K562 (cell line): ENCODE data around the gene EFCAB8. TPM values are rescaled to one million over a fixed set of nuclear protein-coding genes. Genes with fewer than 3 reads are reported as not detected.

Experiments used
- CAMTA2 ChIP-seq: fragments of 250-450 bp; sonication (Bioruptor Pico); conservative IDR thresholded peaks from 2 replicates; pipeline ENCODE4 v1.5.1; 2022
- CHD7 ChIP-seq: fragments of 200-600 bp; sonication (generic); IDR thresholded peaks from one replicate; pipeline ENCODE4 v1.6.1; 2012; ENCODE audit warnings: mild to moderate bottlenecking, low read depth, low read length, inconsistent platforms
- CLOCK ChIP-seq: fragments of 250-450 bp; sonication (Bioruptor Pico); IDR thresholded peaks from 2 replicates; pipeline ENCODE4 v1.4.0; 2020; ENCODE audit warnings: mild to moderate bottlenecking, moderate library complexity, borderline replicate concordance
- GTF3C2 ChIP-seq: IDR thresholded peaks from 3 replicates; pipeline ENCODE4 v1.6.1; 2011; ENCODE audit warnings: borderline replicate concordance, mild to moderate bottlenecking, moderate library complexity; ENCODE audit not compliant: insufficient read length; ENCODE audit errors: extremely low read depth
- KDM2B ChIP-seq: fragments of 250-450 bp; sonication (Bioruptor Pico); IDR thresholded peaks from 2 replicates; pipeline ENCODE4 v1.8.0; 2021; ENCODE audit warnings: mild to moderate bottlenecking, moderate library complexity
- MTF1 ChIP-seq: fragments of 250-450 bp; sonication (Bioruptor Pico); IDR thresholded peaks from 2 replicates; pipeline ENCODE4 v1.9.0; 2021; ENCODE audit warnings: moderate library complexity, mild to moderate bottlenecking, inconsistent platforms, borderline replicate concordance
- ZFP36 ChIP-seq: fragments of 150-350 bp; IDR thresholded peaks from 2 replicates; pipeline ENCODE4 v1.6.1; 2018; ENCODE audit warnings: low read length, low read depth; ENCODE audit not compliant: partially characterized antibody
- ZNF311 ChIP-seq: fragments of 250-450 bp; sonication (Bioruptor Pico); IDR thresholded peaks from 2 replicates; pipeline ENCODE4 v1.4.0; 2020; ENCODE audit warnings: mild to moderate bottlenecking, moderate library complexity
- ZNF644 ChIP-seq: fragments of 200-800 bp; sonication (Bioruptor generic); IDR thresholded peaks from 2 replicates; pipeline ENCODE4 v1.6.1; 2016; ENCODE audit warnings: low read depth, missing genetic modification characterization, missing compliant biosample characterization
- ZNF780A ChIP-seq: fragments of 250-450 bp; sonication (Bioruptor Pico); IDR thresholded peaks from 2 replicates; pipeline ENCODE4 v1.5.0; 2021; ENCODE audit warnings: mild to moderate bottlenecking
- polyA plus RNA-seq, 8 experiments: library from polyadenylated mRNA; depleted of rRNA in 4 of 8; stranded (reverse) in 5 of 8; unstranded in 3 of 8; fragments of >200 nt; fragmentation: Nextera tagmentation in 2 of 8; fragmentation: Illumina TruSeq in 1 of 8; extraction: Ambion mirVana in 2 of 8; extraction: Trizol in 1 of 8; gene quantifications; 2 replicates each; pipeline versions ENCODE4 v1.2.1 to v1.2.3, GENCODE V29; 2011 to 2014; ENCODE audit warnings: inconsistent platforms in 1 of 8, missing spikeins in 1 of 8
- total RNA-seq, 7 experiments: library from RNA; depleted of rRNA in 6 of 7; stranded (reverse); fragments of >200 nt in 6 of 7; fragmentation: Illumina TruSeq in 2 of 7; extraction: Trizol in 2 of 7; gene quantifications; 2 replicates each; pipeline versions ENCODE4 v1.2.1 to v1.2.3, GENCODE V29; 2011 to 2021; ENCODE audit warnings: low replicate concordance in 1 of 7

Gene EFCAB8
- total and polyA plus RNA-seq, 9 of the 15 experiments (the other 6 are each of a cell fraction or from before 2014, with no cell fraction given): 0.03 to 0.18 (median 0.11) TPM; not detected in 6

- TF ChIP-seq GTF3C2: no peak
- TF ChIP-seq ZNF644 (tag): no peak
- no peak for TF ChIP-seq MTF1 (CRISPR knock-in tag)
- no peak for TF ChIP-seq ZNF311 (CRISPR knock-in tag)
- TF ChIP-seq CLOCK (CRISPR knock-in tag): no peak
- TF ChIP-seq KDM2B: no peak
- no peak for TF ChIP-seq ZNF780A (CRISPR knock-in tag)
- no peak for TF ChIP-seq CHD7
- no peak for TF ChIP-seq ZFP36
- TF ChIP-seq CAMTA2 (CRISPR knock-in tag): no peak
Measured at GRCh38 chr20:32819992-32820697, 38.6 kb upstream of the EFCAB8 start (continued).
